ENCODE data around the gene PAPPA. TPM values are rescaled to one million over a fixed set of nuclear protein-coding genes. Genes with fewer than 3 reads are reported as not detected.

The PAPPA gene
- total RNA-seq, 1 donor = 56.5 TPM

- H3K27ac ChIP-seq (ENCODE audit: low read depth, low read length) = no peak overlapping the region
- DNase-seq (ENCODE audit: insufficient read length, low spot score, missing footprints) = no peak
- H3K4me3 ChIP-seq (ENCODE audit: insufficient read depth, low read length) = no peak overlapping the region
- no peak overlapping the region for H3K4me2 ChIP-seq (ENCODE audit: insufficient read depth, low read length)
- H3K4me1 ChIP-seq (ENCODE audit: insufficient read depth, low read length) = peaks cover 13% of the 10 kb centered on the region
- H3K27me3 ChIP-seq (ENCODE audit: insufficient read depth, low read length) = no peaks in the 10 kb centered on the region
- H3K9me3 ChIP-seq (ENCODE audit: low read depth, low read length) = no peaks in the 10 kb centered on the region
- no peak for TF ChIP-seq CTCF (IDR thresholded peaks at IDR 0.05; ENCODE audit: extremely low read depth, low read depth, low read length)
- H3K36me3 ChIP-seq (ENCODE audit: insufficient read depth, low read length) = peaks cover 4% of the 10 kb centered on the region
- H3K79me2 ChIP-seq (ENCODE audit: insufficient read depth, low read length) = no peaks in the 10 kb centered on the region
- no peak overlapping the region for H2AFZ ChIP-seq (ENCODE audit: low read length)
- no peaks in the 10 kb centered on the region for H4K20me1 ChIP-seq (ENCODE audit: insufficient read depth, low read length)
These were observed 215.1 kb downstream of the PAPPA start for GRCh38 chr9:116368680-116369079.

GRCh38 chr9:116369706-116370105 lies 216.1 kb downstream of the PAPPA start:
- Histone ChIP-seq H3K27me3 (ENCODE audit: insufficient read depth, low read length) (no peaks in the 10 kb centered on the region), H3K9me3 (ENCODE audit: low read depth, low read length) (no peaks in the 10 kb centered on the region), H3K4me2 (ENCODE audit: insufficient read depth, low read length) (no peak overlapping the region), H4K20me1 (ENCODE audit: insufficient read depth, low read length) (no peaks in the 10 kb centered on the region), H3K4me3 (ENCODE audit: insufficient read depth, low read length) (no peak overlapping the region), H3K36me3 (ENCODE audit: insufficient read depth, low read length) (peaks cover 4% of the 10 kb centered on the region), H3K79me2 (ENCODE audit: insufficient read depth, low read length) (no peaks in the 10 kb centered on the region), H3K4me1 (ENCODE audit: insufficient read depth, low read length) (peaks cover 11% of the 10 kb centered on the region), H2AFZ (ENCODE audit: low read length) (no peak overlapping the region), H3K27ac (ENCODE audit: low read depth, low read length) (no peak overlapping the region)
- DNase-seq (ENCODE audit: insufficient read length, low spot score, missing footprints) = no peak
- no peak for TF ChIP-seq CTCF (IDR thresholded peaks at IDR 0.05; ENCODE audit: extremely low read depth, low read depth, low read length)

- no peaks in the 10 kb centered on the region for H4K20me1 ChIP-seq (ENCODE audit: insufficient read depth, low read length)
- no peak for DNase-seq (ENCODE audit: insufficient read length, low spot score, missing footprints)
- peaks cover 4% of the 10 kb centered on the region for H3K36me3 ChIP-seq (ENCODE audit: insufficient read depth, low read length)
- H3K4me1 ChIP-seq (ENCODE audit: insufficient read depth, low read length) = peaks cover 3% of the 10 kb centered on the region
- no peaks in the 10 kb centered on the region for H3K9me3 ChIP-seq (ENCODE audit: low read depth, low read length)
- H3K79me2 ChIP-seq (ENCODE audit: insufficient read depth, low read length) = no peaks in the 10 kb centered on the region
- no peak for TF ChIP-seq CTCF (IDR thresholded peaks at IDR 0.05; ENCODE audit: extremely low read depth, low read depth, low read length)
- H3K27me3 ChIP-seq (ENCODE audit: insufficient read depth, low read length) = no peaks in the 10 kb centered on the region
- H2AFZ ChIP-seq (ENCODE audit: low read length) = no peak overlapping the region
- no peak overlapping the region for H3K4me2 ChIP-seq (ENCODE audit: insufficient read depth, low read length)
- H3K27ac ChIP-seq (ENCODE audit: low read depth, low read length) = no peak overlapping the region
- no peak overlapping the region for H3K4me3 ChIP-seq (ENCODE audit: insufficient read depth, low read length)
These were observed 217.0 kb downstream of the PAPPA start for GRCh38 chr9:116370556-116370955.

GRCh38 chr9:116372081-116372673 lies 218.6 kb downstream of the PAPPA start:
- Histone ChIP-seq H3K27me3 (ENCODE audit: insufficient read depth, low read length) (no peaks in the 10 kb centered on the region), H3K4me2 (ENCODE audit: insufficient read depth, low read length) (no peak overlapping the region), H4K20me1 (ENCODE audit: insufficient read depth, low read length) (no peaks in the 10 kb centered on the region), H2AFZ (ENCODE audit: low read length) (no peak overlapping the region), H3K79me2 (ENCODE audit: insufficient read depth, low read length) (no peaks in the 10 kb centered on the region), H3K27ac (ENCODE audit: low read depth, low read length) (no peak overlapping the region), H3K36me3 (ENCODE audit: insufficient read depth, low read length) (peaks cover 4% of the 10 kb centered on the region), H3K4me3 (ENCODE audit: insufficient read depth, low read length) (no peak overlapping the region), H3K9me3 (ENCODE audit: low read depth, low read length) (no peaks in the 10 kb centered on the region), H3K4me1 (ENCODE audit: insufficient read depth, low read length) (peaks cover 7% of the 10 kb centered on the region)
- no peak for TF ChIP-seq CTCF (IDR thresholded peaks at IDR 0.05; ENCODE audit: extremely low read depth, low read depth, low read length)
- DNase-seq (ENCODE audit: insufficient read length, low spot score, missing footprints) = no peak
